H1 (cell line): ENCODE data around the gene MCF2L. TPM values are rescaled to one million over a fixed set of nuclear protein-coding genes. Genes with fewer than 3 reads are reported as not detected.

Experiments
- TAF1 ChIP-seq: IDR thresholded peaks from 2 replicates; pipeline ENCODE4 v1.6.1; 2011; ENCODE audit warnings: mild to moderate bottlenecking, low read depth, low read length
- polyA plus RNA-seq, 7 experiments: library from polyadenylated mRNA; depleted of rRNA in 3 of 7; stranded (reverse) in 5 of 7; unstranded in 2 of 7; fragments of >200 nt in 5 of 7; fragments of 200-250 nt in 2 of 7; gene quantifications; 1 replicate in 5 of 7; 2 replicates in 1 of 7; 4 replicates in 1 of 7; pipeline versions ENCODE4 v1.2.1 to v1.2.3, GENCODE V29; 2011 to 2013; ENCODE audit warnings: missing spikeins in 2 of 7, mixed read lengths in 2 of 7
- total RNA-seq: library from RNA; stranded (reverse); fragmentation: NEBNext Ultra II Directional; extraction: Animal tissue kit (Norgen Biotek cat#: 25700); gene quantifications from 2 replicates; pipeline ENCODE4 v1.2.1, GENCODE V29; 2021

The MCF2L gene
- total and polyA plus RNA-seq, 2 of the 8 experiments (the other 6 are each of a cell fraction or from before 2014, with no cell fraction given), result 10.1 to 24.4 TPM

DNA sequence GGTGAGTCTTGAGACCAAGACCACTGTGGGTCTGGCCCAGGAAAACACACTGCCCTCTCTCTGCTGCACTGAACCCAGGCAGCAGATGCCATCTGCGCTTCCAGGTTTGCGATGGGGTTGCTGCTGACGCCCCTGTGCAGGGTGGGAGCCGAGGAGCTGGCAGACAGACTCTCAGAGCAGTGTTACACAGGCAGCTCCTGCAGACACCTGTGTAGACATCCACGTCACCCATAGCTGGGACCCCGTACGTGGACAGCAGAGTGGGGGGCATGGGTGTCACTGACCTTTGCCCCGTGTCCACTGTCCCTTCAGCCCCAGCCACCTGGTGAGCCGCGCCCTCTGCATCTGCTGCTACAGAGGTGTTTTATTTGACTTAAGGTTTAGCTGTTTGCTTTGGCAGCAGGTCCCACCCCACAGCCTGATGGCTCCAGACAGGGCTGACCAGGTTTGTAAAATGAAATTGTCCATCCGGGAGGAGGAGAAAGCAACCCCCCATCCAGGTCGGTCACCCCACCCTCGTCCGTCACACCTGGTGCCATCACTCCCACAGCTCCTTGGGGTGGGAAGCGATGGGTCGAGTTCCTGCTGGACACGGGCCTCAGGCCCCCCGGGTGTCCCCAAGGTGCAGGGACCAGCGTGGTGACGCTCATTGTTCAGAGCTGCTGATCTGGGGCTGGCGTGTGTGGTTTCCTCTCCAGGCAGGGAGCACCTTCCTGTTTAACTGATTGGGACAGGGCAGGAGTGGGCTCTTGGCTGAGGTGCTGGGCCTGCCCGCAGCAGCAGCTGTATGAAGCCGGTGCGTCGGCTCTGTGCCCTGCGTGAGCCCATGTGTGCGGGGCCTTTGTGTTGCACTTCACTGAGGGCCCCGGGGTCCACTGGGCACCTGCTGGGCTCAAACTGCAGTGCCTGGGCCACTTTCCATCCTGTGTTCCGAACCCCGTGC lies 28.4 kb downstream of the MCF2L start (continued):
- no peak for TF ChIP-seq TAF1
- TF ChIP-seq, all 59 proteins: peak for 0
